GM23338 (cell line): ENCODE measurements around the gene MCTP2. TPM values are rescaled to one million over a fixed set of nuclear protein-coding genes. Genes with fewer than 3 reads are reported as not detected.

ENCODE experiments used
- ATAC-seq: fragments of 200-7000 bp; cut with Tn5 transposase; 3 replicates; pipeline ENCODE4 v1.9.1; 2020
- DNase-seq: peaks from one replicate; pipeline ENCODE4 v3.0.0-alpha.2; 2015; ENCODE audit warnings: low spot score
- H2AFZ ChIP-seq: fragments of 200-600 bp; sonication (generic); 2 replicates; pipeline ENCODE4 v1.8.0; 2016; ENCODE audit warnings: antibody characterized with exemption, mild to moderate bottlenecking, moderate library complexity
- H3F3A ChIP-seq: fragments of 200-600 bp; sonication (generic); replicated peaks from 2 replicates; pipeline ENCODE4 v1.8.0; 2017; ENCODE audit warnings: antibody characterized with exemption, mixed run types, low read depth
- H3K27ac ChIP-seq: fragments of 200-600 bp; sonication (generic); 2 replicates; pipeline ENCODE4 v1.6.1; 2016; ENCODE audit warnings: low read depth
- H3K27me3 ChIP-seq: fragments of 200-600 bp; sonication (generic); 2 replicates; pipeline ENCODE4 v1.8.0; 2016; ENCODE audit warnings: mild to moderate bottlenecking, mixed run types, moderate library complexity; ENCODE audit not compliant: insufficient read depth
- H3K36me3 ChIP-seq: fragments of 200-600 bp; sonication (generic); 2 replicates; pipeline ENCODE4 v1.8.0; 2016; ENCODE audit warnings: mild to moderate bottlenecking; ENCODE audit not compliant: insufficient read depth
- H3K4me1 ChIP-seq: fragments of 200-600 bp; sonication (generic); 2 replicates; pipeline ENCODE4 v1.8.0; 2016; ENCODE audit warnings: mild to moderate bottlenecking, moderate library complexity; ENCODE audit not compliant: insufficient read depth
- H3K4me2 ChIP-seq: fragments of 200-600 bp; sonication (generic); 2 replicates; pipeline ENCODE4 v1.7.1; 2017; ENCODE audit warnings: mixed run types
- H3K4me3 ChIP-seq: fragments of 200-600 bp; sonication (generic); 2 replicates; pipeline ENCODE4 v1.6.1; 2016; ENCODE audit warnings: mixed run types
- H3K79me2 ChIP-seq: fragments of 200-600 bp; sonication (generic); replicated peaks from 2 replicates; pipeline ENCODE4 v1.8.0; 2017; ENCODE audit warnings: mild to moderate bottlenecking; ENCODE audit not compliant: insufficient read depth
- H3K9me2 ChIP-seq: fragments of 200-600 bp; sonication (generic); 2 replicates; pipeline ENCODE4 v1.8.0; 2017; ENCODE audit not compliant: insufficient read depth
- H4K20me1 ChIP-seq: fragments of 200-600 bp; sonication (generic); replicated peaks from 2 replicates; pipeline ENCODE4 v1.8.0; 2017; ENCODE audit warnings: mild to moderate bottlenecking; ENCODE audit not compliant: insufficient read depth
- H3K27ac Mint-ChIP-seq: 2 replicates; pipeline ENCODE4 v1.8.0; 2020; ENCODE audit warnings: inconsistent platforms, mild to moderate bottlenecking, moderate library complexity, mixed read lengths
- H3K27me3 Mint-ChIP-seq: 3 replicates; pipeline ENCODE4 v1.8.0; 2022; ENCODE audit warnings: low read depth, mild to moderate bottlenecking, moderate library complexity, mixed read lengths, inconsistent platforms; ENCODE audit not compliant: insufficient read depth, poor library complexity
- H3K36me3 Mint-ChIP-seq: 3 replicates; pipeline ENCODE4 v1.8.0; 2021; ENCODE audit warnings: low read depth, mild to moderate bottlenecking, inconsistent platforms, moderate library complexity, mixed read lengths
- H3K4me1 Mint-ChIP-seq: 3 replicates; pipeline ENCODE4 v1.8.0; 2020; ENCODE audit warnings: mild to moderate bottlenecking, inconsistent platforms, mixed read lengths
- H3K4me3 Mint-ChIP-seq: 3 replicates; pipeline ENCODE4 v1.8.0; 2021; ENCODE audit warnings: moderate library complexity, mild to moderate bottlenecking, inconsistent platforms, mixed read lengths
- H3K9me3 Mint-ChIP-seq: 3 replicates; pipeline ENCODE4 v1.8.0; 2020; ENCODE audit warnings: moderate library complexity, mild to moderate bottlenecking, inconsistent platforms, mixed read lengths
- EZH2phosphoT487 ChIP-seq: fragments of 200-600 bp; sonication (generic); IDR thresholded peaks from one replicate; pipeline ENCODE4 v1.8.1; 2018; ENCODE audit warnings: antibody characterized with exemption; ENCODE audit not compliant: unreplicated experiment
- JUNB ChIP-seq: IDR thresholded peaks from one replicate; pipeline ENCODE4 v1.6.1; 2016; ENCODE audit warnings: antibody characterized with exemption; ENCODE audit not compliant: unreplicated experiment
- NANOG ChIP-seq: IDR thresholded peaks from 2 replicates; pipeline ENCODE4 v1.6.1; 2016; ENCODE audit warnings: antibody characterized with exemption, borderline replicate concordance
- POLR2AphosphoS5 ChIP-seq: IDR thresholded peaks from 2 replicates; pipeline ENCODE4 v1.6.1; 2016; ENCODE audit warnings: antibody characterized with exemption, low read depth
- STAT1 ChIP-seq: IDR thresholded peaks from one replicate; pipeline ENCODE4 v1.6.1; 2016; ENCODE audit warnings: antibody characterized with exemption; ENCODE audit not compliant: unreplicated experiment
- ZNF114 ChIP-seq: fragments of 250-450 bp; sonication (Bioruptor Pico); IDR thresholded peaks from 2 replicates; pipeline ENCODE4 v1.5.0; 2020; ENCODE audit warnings: mild to moderate bottlenecking, moderate library complexity
- ZNF331 ChIP-seq: fragments of 250-450 bp; sonication (Bioruptor Pico); IDR thresholded peaks from 2 replicates; pipeline ENCODE4 v1.5.0; 2020; ENCODE audit warnings: low read depth, mild to moderate bottlenecking, moderate library complexity
- polyA plus RNA-seq: library from polyadenylated mRNA; unstranded; fragments of >200 nt; fragmentation: Nextera tagmentation; extraction: Ambion mirVana; gene quantifications from 2 replicates; pipeline ENCODE4 v1.2.1, GENCODE V29; 2016
- total RNA-seq: library from RNA; depleted of rRNA; stranded (reverse); fragments of >200 nt; shearing (Covaris generic); gene quantifications from 2 replicates; pipeline ENCODE4 v1.2.3, GENCODE V29; 2014
- TF ChIP-seq, protein P1 (sequence below): fragments of 250-450 bp; sonication (Bioruptor Pico); IDR thresholded peaks from 2 replicates; pipeline ENCODE4 v1.5.0; 2020; ENCODE audit warnings: mild to moderate bottlenecking, moderate library complexity
- TF ChIP-seq, protein P2 (sequence below): IDR thresholded peaks from 2 replicates; pipeline ENCODE4 v1.6.1; 2016; ENCODE audit warnings: antibody characterized with exemption
- TF ChIP-seq, protein P3 (sequence below): IDR thresholded peaks from one replicate; pipeline ENCODE4 v1.6.1; 2018; ENCODE audit warnings: antibody characterized with exemption; ENCODE audit not compliant: unreplicated experiment
- TF ChIP-seq, protein P4 (sequence below), 2 experiments: fragments of 200-600 bp in 1 of 2; sonication (generic) in 1 of 2; conservative IDR thresholded peaks; 2 replicates each; pipeline versions ENCODE4 v1.5.1 to v1.6.1; 2016 to 2017; ENCODE audit warnings: antibody characterized with exemption in 2 of 2, low read depth in 2 of 2, mild to moderate bottlenecking in 2 of 2, moderate library complexity in 1 of 2

Gene MCTP2
- total and polyA plus RNA-seq, 2 experiments from 2014 or later, result 1.8 to 5.5 TPM

DNA sequence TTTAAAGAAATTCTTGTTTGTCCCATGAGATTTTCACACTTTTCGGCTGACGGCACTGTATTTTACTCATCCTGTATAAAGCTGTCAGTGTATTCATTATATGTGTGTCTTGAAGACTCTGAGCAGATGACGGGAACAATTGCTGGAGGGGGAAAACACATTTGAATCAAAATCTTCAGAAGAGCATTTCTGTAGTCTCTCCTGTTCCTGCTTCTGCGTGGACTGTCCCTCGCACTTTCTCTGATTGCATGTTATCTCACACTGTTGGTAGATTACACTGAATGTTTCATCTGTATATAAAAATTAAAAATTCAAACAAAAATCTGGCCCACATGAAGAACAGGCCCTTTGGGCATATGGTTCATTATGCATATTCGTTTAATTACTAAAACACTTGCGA lies 184.9 kb downstream of the MCTP2 start:
- Histone ChIP-seq H3K27me3 (no peaks in the 10 kb centered on the region), H3K4me3 (no peak overlapping the region), H3K4me2 (no peak overlapping the region), H3K36me3 (no peaks in the 10 kb centered on the region; the same call in 1 of the 2 replicates), H2AFZ (no peak overlapping the region), H3K9me2 (peaks cover 3% of the 10 kb centered on the region), H3F3A (no peaks in the 10 kb centered on the region), H3K4me1 (0 out of 2 replicates have a peak, but pooled peaks cover 7% of the 10 kb centered on the region), H4K20me1 (no peaks in the 10 kb centered on the region), H3K27ac (no peak overlapping the region), H3K79me2 (no peaks in the 10 kb centered on the region)
- Mint-ChIP-seq H3K4me1 (peaks cover 6% of the 10 kb centered on the region), H3K36me3 (no peaks in the 10 kb centered on the region), H3K4me3 (no peak overlapping the region), H3K27ac (0 out of 2 replicates have a peak overlapping the region, but pooled peaks have one; percentile 14), H3K27me3 (peaks cover 1% of the 10 kb centered on the region), H3K9me3 (no peaks in the 10 kb centered on the region)
- no peak for ATAC-seq
- no peak for DNase-seq
- TF ChIP-seq ZNF114 (CRISPR knock-in tag) (no peak), ZNF331 (CRISPR knock-in tag) (no peak), EZH2phosphoT487 (no peak), STAT1 (no peak), POLR2AphosphoS5 (no peak), NANOG (no peak), JUNB (no peak)
- TF ChIP-seq, protein P1, sequence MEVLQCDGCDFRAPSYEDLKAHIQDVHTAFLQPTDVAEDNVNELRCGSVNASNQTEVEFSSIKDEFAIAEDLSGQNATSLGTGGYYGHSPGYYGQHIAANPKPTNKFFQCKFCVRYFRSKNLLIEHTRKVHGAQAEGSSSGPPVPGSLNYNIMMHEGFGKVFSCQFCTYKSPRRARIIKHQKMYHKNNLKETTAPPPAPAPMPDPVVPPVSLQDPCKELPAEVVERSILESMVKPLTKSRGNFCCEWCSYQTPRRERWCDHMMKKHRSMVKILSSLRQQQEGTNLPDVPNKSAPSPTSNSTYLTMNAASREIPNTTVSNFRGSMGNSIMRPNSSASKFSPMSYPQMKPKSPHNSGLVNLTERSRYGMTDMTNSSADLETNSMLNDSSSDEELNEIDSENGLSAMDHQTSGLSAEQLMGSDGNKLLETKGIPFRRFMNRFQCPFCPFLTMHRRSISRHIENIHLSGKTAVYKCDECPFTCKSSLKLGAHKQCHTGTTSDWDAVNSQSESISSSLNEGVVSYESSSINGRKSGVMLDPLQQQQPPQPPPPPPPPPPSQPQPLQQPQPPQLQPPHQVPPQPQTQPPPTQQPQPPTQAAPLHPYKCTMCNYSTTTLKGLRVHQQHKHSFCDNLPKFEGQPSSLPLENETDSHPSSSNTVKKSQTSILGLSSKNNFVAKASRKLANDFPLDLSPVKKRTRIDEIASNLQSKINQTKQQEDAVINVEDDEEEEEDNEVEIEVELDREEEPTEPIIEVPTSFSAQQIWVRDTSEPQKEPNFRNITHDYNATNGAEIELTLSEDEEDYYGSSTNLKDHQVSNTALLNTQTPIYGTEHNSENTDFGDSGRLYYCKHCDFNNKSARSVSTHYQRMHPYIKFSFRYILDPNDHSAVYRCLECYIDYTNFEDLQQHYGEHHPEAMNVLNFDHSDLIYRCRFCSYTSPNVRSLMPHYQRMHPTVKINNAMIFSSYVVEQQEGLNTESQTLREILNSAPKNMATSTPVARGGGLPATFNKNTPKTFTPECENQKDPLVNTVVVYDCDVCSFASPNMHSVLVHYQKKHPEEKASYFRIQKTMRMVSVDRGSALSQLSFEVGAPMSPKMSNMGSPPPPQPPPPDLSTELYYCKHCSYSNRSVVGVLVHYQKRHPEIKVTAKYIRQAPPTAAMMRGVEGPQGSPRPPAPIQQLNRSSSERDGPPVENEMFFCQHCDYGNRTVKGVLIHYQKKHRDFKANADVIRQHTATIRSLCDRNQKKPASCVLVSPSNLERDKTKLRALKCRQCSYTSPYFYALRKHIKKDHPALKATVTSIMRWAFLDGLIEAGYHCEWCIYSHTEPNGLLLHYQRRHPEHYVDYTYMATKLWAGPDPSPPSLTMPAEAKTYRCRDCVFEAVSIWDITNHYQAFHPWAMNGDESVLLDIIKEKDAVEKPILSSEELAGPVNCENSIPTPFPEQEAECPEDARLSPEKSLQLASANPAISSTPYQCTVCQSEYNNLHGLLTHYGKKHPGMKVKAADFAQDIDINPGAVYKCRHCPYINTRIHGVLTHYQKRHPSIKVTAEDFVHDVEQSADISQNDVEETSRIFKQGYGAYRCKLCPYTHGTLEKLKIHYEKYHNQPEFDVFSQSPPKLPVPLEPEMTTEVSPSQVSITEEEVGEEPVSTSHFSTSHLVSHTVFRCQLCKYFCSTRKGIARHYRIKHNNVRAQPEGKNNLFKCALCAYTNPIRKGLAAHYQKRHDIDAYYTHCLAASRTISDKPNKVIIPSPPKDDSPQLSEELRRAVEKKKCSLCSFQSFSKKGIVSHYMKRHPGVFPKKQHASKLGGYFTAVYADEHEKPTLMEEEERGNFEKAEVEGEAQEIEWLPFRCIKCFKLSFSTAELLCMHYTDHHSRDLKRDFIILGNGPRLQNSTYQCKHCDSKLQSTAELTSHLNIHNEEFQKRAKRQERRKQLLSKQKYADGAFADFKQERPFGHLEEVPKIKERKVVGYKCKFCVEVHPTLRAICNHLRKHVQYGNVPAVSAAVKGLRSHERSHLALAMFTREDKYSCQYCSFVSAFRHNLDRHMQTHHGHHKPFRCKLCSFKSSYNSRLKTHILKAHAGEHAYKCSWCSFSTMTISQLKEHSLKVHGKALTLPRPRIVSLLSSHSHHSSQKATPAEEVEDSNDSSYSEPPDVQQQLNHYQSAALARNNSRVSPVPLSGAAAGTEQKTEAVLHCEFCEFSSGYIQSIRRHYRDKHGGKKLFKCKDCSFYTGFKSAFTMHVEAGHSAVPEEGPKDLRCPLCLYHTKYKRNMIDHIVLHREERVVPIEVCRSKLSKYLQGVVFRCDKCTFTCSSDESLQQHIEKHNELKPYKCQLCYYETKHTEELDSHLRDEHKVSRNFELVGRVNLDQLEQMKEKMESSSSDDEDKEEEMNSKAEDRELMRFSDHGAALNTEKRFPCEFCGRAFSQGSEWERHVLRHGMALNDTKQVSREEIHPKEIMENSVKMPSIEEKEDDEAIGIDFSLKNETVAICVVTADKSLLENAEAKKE, result no peak
- TF ChIP-seq, protein P2, sequence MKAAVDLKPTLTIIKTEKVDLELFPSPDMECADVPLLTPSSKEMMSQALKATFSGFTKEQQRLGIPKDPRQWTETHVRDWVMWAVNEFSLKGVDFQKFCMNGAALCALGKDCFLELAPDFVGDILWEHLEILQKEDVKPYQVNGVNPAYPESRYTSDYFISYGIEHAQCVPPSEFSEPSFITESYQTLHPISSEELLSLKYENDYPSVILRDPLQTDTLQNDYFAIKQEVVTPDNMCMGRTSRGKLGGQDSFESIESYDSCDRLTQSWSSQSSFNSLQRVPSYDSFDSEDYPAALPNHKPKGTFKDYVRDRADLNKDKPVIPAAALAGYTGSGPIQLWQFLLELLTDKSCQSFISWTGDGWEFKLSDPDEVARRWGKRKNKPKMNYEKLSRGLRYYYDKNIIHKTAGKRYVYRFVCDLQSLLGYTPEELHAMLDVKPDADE, result no peak
- TF ChIP-seq, protein P3, sequence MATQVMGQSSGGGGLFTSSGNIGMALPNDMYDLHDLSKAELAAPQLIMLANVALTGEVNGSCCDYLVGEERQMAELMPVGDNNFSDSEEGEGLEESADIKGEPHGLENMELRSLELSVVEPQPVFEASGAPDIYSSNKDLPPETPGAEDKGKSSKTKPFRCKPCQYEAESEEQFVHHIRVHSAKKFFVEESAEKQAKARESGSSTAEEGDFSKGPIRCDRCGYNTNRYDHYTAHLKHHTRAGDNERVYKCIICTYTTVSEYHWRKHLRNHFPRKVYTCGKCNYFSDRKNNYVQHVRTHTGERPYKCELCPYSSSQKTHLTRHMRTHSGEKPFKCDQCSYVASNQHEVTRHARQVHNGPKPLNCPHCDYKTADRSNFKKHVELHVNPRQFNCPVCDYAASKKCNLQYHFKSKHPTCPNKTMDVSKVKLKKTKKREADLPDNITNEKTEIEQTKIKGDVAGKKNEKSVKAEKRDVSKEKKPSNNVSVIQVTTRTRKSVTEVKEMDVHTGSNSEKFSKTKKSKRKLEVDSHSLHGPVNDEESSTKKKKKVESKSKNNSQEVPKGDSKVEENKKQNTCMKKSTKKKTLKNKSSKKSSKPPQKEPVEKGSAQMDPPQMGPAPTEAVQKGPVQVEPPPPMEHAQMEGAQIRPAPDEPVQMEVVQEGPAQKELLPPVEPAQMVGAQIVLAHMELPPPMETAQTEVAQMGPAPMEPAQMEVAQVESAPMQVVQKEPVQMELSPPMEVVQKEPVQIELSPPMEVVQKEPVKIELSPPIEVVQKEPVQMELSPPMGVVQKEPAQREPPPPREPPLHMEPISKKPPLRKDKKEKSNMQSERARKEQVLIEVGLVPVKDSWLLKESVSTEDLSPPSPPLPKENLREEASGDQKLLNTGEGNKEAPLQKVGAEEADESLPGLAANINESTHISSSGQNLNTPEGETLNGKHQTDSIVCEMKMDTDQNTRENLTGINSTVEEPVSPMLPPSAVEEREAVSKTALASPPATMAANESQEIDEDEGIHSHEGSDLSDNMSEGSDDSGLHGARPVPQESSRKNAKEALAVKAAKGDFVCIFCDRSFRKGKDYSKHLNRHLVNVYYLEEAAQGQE, result no peak
- TF ChIP-seq, protein P4, sequence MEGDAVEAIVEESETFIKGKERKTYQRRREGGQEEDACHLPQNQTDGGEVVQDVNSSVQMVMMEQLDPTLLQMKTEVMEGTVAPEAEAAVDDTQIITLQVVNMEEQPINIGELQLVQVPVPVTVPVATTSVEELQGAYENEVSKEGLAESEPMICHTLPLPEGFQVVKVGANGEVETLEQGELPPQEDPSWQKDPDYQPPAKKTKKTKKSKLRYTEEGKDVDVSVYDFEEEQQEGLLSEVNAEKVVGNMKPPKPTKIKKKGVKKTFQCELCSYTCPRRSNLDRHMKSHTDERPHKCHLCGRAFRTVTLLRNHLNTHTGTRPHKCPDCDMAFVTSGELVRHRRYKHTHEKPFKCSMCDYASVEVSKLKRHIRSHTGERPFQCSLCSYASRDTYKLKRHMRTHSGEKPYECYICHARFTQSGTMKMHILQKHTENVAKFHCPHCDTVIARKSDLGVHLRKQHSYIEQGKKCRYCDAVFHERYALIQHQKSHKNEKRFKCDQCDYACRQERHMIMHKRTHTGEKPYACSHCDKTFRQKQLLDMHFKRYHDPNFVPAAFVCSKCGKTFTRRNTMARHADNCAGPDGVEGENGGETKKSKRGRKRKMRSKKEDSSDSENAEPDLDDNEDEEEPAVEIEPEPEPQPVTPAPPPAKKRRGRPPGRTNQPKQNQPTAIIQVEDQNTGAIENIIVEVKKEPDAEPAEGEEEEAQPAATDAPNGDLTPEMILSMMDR (conservative IDR thresholded peaks at IDR 0.05; ENCODE audit: low read depth in 2 of 2), result no peak
